ENCODE results near the gene FANCG.

The FANCG gene

GRCh38 chr9:35060548-35061207, 19.1 kb downstream of the FANCG start:
- H3K4me3 ChIP-seq (ENCODE audit: low read depth, low read length) = no peak overlapping the region
- in situ Hi-C loops (cut with HindIII; ENCODE audit: low sequenced_read_pairs) = no loop called here
- DNase-seq (ENCODE audit: low read depth, low spot score) = no peak
- TF ChIP-seq CTCF (IDR thresholded peaks at IDR 0.05; ENCODE audit: low read depth, low read length) = no peak

GRCh38 chr9:35059438-35059837, 20.3 kb downstream of the FANCG start:
- in situ Hi-C loops (cut with HindIII; ENCODE audit: low sequenced_read_pairs) = no loop called here
- TF ChIP-seq CTCF (IDR thresholded peaks at IDR 0.05; ENCODE audit: low read depth, low read length) = no peak
- H3K4me3 ChIP-seq (ENCODE audit: low read depth, low read length) = no peak overlapping the region
- no peak for DNase-seq (ENCODE audit: low read depth, low spot score)

GRCh38 chr9:35057271-35057620, 22.5 kb downstream of the FANCG start:
- in situ Hi-C loops (cut with HindIII; ENCODE audit: low sequenced_read_pairs) = no loop called here
- DNase-seq (ENCODE audit: low read depth, low spot score) = no peak
- no peak overlapping the region for H3K4me3 ChIP-seq (ENCODE audit: low read depth, low read length)
- no peak for TF ChIP-seq CTCF (IDR thresholded peaks at IDR 0.05; ENCODE audit: low read depth, low read length)

- in situ Hi-C loops (cut with HindIII; ENCODE audit: low sequenced_read_pairs) = no loop called here
- no peak overlapping the region for H3K4me3 ChIP-seq (ENCODE audit: low read depth, low read length)
- TF ChIP-seq CTCF (IDR thresholded peaks at IDR 0.05; ENCODE audit: low read depth, low read length) = no peak
- no peak for DNase-seq (ENCODE audit: low read depth, low spot score)
Measured at GRCh38 chr9:35056571-35057270, 23.0 kb downstream of the FANCG start.

GRCh38 chr9:35054871-35055644, 24.7 kb downstream of the FANCG start:
- no peak for TF ChIP-seq CTCF (IDR thresholded peaks at IDR 0.05; ENCODE audit: low read depth, low read length)
- DNase-seq (ENCODE audit: low read depth, low spot score) = no peak
- no peak overlapping the region for H3K4me3 ChIP-seq (ENCODE audit: low read depth, low read length)
- in situ Hi-C loops (cut with HindIII; ENCODE audit: low sequenced_read_pairs) = no loop called here

GRCh38 chr9:35054185-35054835, 25.4 kb downstream of the FANCG start:
- no peak for DNase-seq (ENCODE audit: low read depth, low spot score)
- H3K4me3 ChIP-seq (ENCODE audit: low read depth, low read length) = no peak overlapping the region
- TF ChIP-seq CTCF (IDR thresholded peaks at IDR 0.05; ENCODE audit: low read depth, low read length) = no peak
- in situ Hi-C loops (cut with HindIII; ENCODE audit: low sequenced_read_pairs) = no loop called here

All from astrocyte of the spinal cord (primary cell).